Measurements from ENCODE around the gene CSPG4. TPM values are rescaled to one million over a fixed set of nuclear protein-coding genes. Genes with fewer than 3 reads are reported as not detected.
A peak's percentile ranks its signal among the peaks of the same experiment; 100 is the strongest.

Gene CSPG4
- total and polyA plus RNA-seq, 2 donors (not counting 3 experiments of a cell fraction or from before 2014, with no cell fraction given) = not detected

GRCh38 chr15:75725006-75725718 is 12.5 kb upstream of the CSPG4 start:
- H4K20me1 ChIP-seq (replicated peaks; ENCODE audit: control insufficient read depth, extremely low read depth, insufficient read depth, low read length) = no peaks in the 10 kb centered on the region
- intact Hi-C loops (cut with micrococcal nuclease) (no loop called here), dilution Hi-C loops (cut with MboI; ENCODE audit: extremely low pct_ligation_motif_present, low sequenced_read_pairs) (no loop called here)
- ChIA-PET POLR2A (interaction anchor here (0.5 kb wide), 1 partner anchor 11 kb away, joined by 6 read pairs; no protein-coding TSS in a partner anchor), CTCF (interaction anchor here (1.3 to 2.0 kb wide), 5 partner anchors 8 to 31 kb away, joined by 3 to 19 read pairs (median 4); no protein-coding TSS in a partner anchor)
- H2AFZ ChIP-seq (ENCODE audit: low read depth, low read length) = no peak overlapping the region
- no peak for TF ChIP-seq FOS (IDR thresholded peaks at IDR 0.05; ENCODE audit: borderline replicate concordance, insufficient read depth, low read length)
- no peak overlapping the region for H3K9ac ChIP-seq (replicated peaks; ENCODE audit: extremely low read depth, insufficient read depth, low read length)
- no peak for FAIRE-seq
- H3K36me3 ChIP-seq (ENCODE audit: control insufficient read depth in 2 of 2, extremely low read depth in 1 of 2, insufficient read depth in 2 of 2, low read length in 2 of 2) = no peaks in the 10 kb centered on the region
- no peak overlapping the region for H3K27ac ChIP-seq (ENCODE audit: insufficient read depth, low read depth, low read length)
- no peaks in the 10 kb centered on the region for H3K4me1 ChIP-seq (ENCODE audit: control insufficient read depth, extremely low read depth, insufficient read depth, low read length)
- H3K4me3 ChIP-seq (replicated peaks in 1 of 3; ENCODE audit: insufficient read depth in 1 of 3, low read depth in 1 of 3, low read length in 3 of 3) = no peak overlapping the region
- H3K9me1 ChIP-seq (replicated peaks; ENCODE audit: control insufficient read depth, extremely low read depth, insufficient read depth, low read length) = no peaks in the 10 kb centered on the region
- H3K79me2 ChIP-seq (ENCODE audit: control insufficient read depth, insufficient read depth, low read length) = no peaks in the 10 kb centered on the region
- H3K27me3 ChIP-seq (ENCODE audit: control insufficient read depth in 2 of 2, insufficient read depth in 2 of 2, low read length in 2 of 2) = peaks cover 2 to 4% of the 10 kb centered on the region in 2 experiments
- DNase-seq (ENCODE audit: low read depth, low spot score) = no peak
- no peaks in the 10 kb centered on the region for H3K9me3 ChIP-seq (replicated peaks; ENCODE audit: control insufficient read depth, insufficient read depth, low read length)
- no peak overlapping the region for H3K4me2 ChIP-seq (ENCODE audit: insufficient read depth, low read length)
- BruUV-seq (replicated peaks) = no TSS peak

GRCh38 chr15:75723847-75724660 is 11.4 kb upstream of the CSPG4 start:
- peak overlapping the region; percentile 14 for H3K9ac ChIP-seq (replicated peaks; ENCODE audit: extremely low read depth, insufficient read depth, low read length)

More at GRCh38 chr15:75723847-75724660, 11.4 kb upstream of the CSPG4 start:
- no peaks in the 10 kb centered on the region for H3K9me1 ChIP-seq (replicated peaks; ENCODE audit: control insufficient read depth, extremely low read depth, insufficient read depth, low read length)
- peaks cover 4 to 7% of the 10 kb centered on the region in 2 experiments for H3K27me3 ChIP-seq (ENCODE audit: control insufficient read depth in 2 of 2, insufficient read depth in 2 of 2, low read length in 2 of 2)
- no peaks in the 10 kb centered on the region for H4K20me1 ChIP-seq (replicated peaks; ENCODE audit: control insufficient read depth, extremely low read depth, insufficient read depth, low read length)
- ChIA-PET POLR2A (interaction anchor here (0.6 kb wide), 1 partner anchor 20 kb away, joined by 3 read pairs; no protein-coding TSS in a partner anchor), CTCF (interaction anchor here (0.6 to 2.0 kb wide), 12 partner anchors 9 to 427 kb away, joined by 3 to 19 read pairs (median 4); no protein-coding TSS in a partner anchor)
- no TSS peak for BruUV-seq (replicated peaks)
- peak; percentile 84 for DNase-seq (ENCODE audit: low read depth, low spot score)
- H3K4me2 ChIP-seq (ENCODE audit: insufficient read depth, low read length) = no peak overlapping the region
- H3K79me2 ChIP-seq (ENCODE audit: control insufficient read depth, insufficient read depth, low read length) = no peaks in the 10 kb centered on the region
- intact Hi-C loops (cut with micrococcal nuclease) = no loop called here
- no peak overlapping the region for H3K4me3 ChIP-seq (replicated peaks in 1 of 3; ENCODE audit: insufficient read depth in 1 of 3, low read depth in 1 of 3, low read length in 3 of 3)
- H3K27ac ChIP-seq (ENCODE audit: insufficient read depth, low read depth, low read length) = no peak overlapping the region
- no peaks in the 10 kb centered on the region for H3K4me1 ChIP-seq (ENCODE audit: control insufficient read depth, extremely low read depth, insufficient read depth, low read length)
- peak; percentile 93 for FAIRE-seq
- dilution Hi-C loops (cut with MboI; ENCODE audit: extremely low pct_ligation_motif_present, low sequenced_read_pairs) = no loop called here
- TF ChIP-seq MAX (IDR thresholded peaks at IDR 0.05; ENCODE audit: insufficient read depth, insufficient read length) (no peak), FOS (IDR thresholded peaks at IDR 0.05; ENCODE audit: borderline replicate concordance, insufficient read depth, low read length) (no peak), JUN (IDR thresholded peaks at IDR 0.05; ENCODE audit: borderline replicate concordance, insufficient read depth, insufficient read length, low read depth) (peak; percentile 70), GATA2 (IDR thresholded peaks at IDR 0.05; ENCODE audit: insufficient read depth, insufficient read length, low read depth, low read length) (no peak)
- H3K9me3 ChIP-seq (replicated peaks; ENCODE audit: control insufficient read depth, insufficient read depth, low read length) = no peaks in the 10 kb centered on the region
- no peaks in the 10 kb centered on the region for H3K36me3 ChIP-seq (ENCODE audit: control insufficient read depth in 2 of 2, extremely low read depth in 1 of 2, insufficient read depth in 2 of 2, low read length in 2 of 2)
- H2AFZ ChIP-seq (ENCODE audit: low read depth, low read length) = no peak overlapping the region
